ENCODE data around the gene SH3RF2. TPM values are rescaled to one million over a fixed set of nuclear protein-coding genes. Genes with fewer than 3 reads are reported as not detected.

The SH3RF2 gene
- total RNA-seq, 4 donors from 2014 or later = 0.26 to 4.1 (median 1.8) TPM

- DNase-seq = no peak
- TF ChIP-seq, protein P1, sequence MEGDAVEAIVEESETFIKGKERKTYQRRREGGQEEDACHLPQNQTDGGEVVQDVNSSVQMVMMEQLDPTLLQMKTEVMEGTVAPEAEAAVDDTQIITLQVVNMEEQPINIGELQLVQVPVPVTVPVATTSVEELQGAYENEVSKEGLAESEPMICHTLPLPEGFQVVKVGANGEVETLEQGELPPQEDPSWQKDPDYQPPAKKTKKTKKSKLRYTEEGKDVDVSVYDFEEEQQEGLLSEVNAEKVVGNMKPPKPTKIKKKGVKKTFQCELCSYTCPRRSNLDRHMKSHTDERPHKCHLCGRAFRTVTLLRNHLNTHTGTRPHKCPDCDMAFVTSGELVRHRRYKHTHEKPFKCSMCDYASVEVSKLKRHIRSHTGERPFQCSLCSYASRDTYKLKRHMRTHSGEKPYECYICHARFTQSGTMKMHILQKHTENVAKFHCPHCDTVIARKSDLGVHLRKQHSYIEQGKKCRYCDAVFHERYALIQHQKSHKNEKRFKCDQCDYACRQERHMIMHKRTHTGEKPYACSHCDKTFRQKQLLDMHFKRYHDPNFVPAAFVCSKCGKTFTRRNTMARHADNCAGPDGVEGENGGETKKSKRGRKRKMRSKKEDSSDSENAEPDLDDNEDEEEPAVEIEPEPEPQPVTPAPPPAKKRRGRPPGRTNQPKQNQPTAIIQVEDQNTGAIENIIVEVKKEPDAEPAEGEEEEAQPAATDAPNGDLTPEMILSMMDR (IDR thresholded peaks at IDR 0.05) = no peak
- no peak for TF ChIP-seq POLR2A (IDR thresholded peaks at IDR 0.05)
- H3K27me3 ChIP-seq = no peaks in the 10 kb centered on the region
Observed at GRCh38 chr5:145968970-145969713, 32.8 kb downstream of the SH3RF2 start.

GRCh38 chr5:145969714-145970092, 33.3 kb downstream of the SH3RF2 start:
- Histone ChIP-seq H3K4me3 (no peak overlapping the region), H3K27me3 (no peaks in the 10 kb centered on the region), H3K4me1 (no peaks in the 10 kb centered on the region), H3K9me3 (no peaks in the 10 kb centered on the region), H3K36me3 (no peaks in the 10 kb centered on the region), H3K27ac (no peak overlapping the region)
- no peak for TF ChIP-seq POLR2A (IDR thresholded peaks at IDR 0.05)
- TF ChIP-seq, protein P1 (IDR thresholded peaks at IDR 0.05) = no peak
- intact Hi-C loops (cut with DNase I; ENCODE audit: low total_unique reads) = no loop called here
- DNase-seq = no peak

More at GRCh38 chr5:145968970-145969713, 32.8 kb downstream of the SH3RF2 start:
- H3K9me3 ChIP-seq = no peaks in the 10 kb centered on the region
- no peak overlapping the region for H3K27ac ChIP-seq
- intact Hi-C loops (cut with DNase I; ENCODE audit: low total_unique reads) = no loop called here
- H3K4me3 ChIP-seq = no peak overlapping the region
- H3K36me3 ChIP-seq = no peaks in the 10 kb centered on the region
- H3K4me1 ChIP-seq = no peaks in the 10 kb centered on the region

GRCh38 chr5:145971108-145971507, 34.7 kb downstream of the SH3RF2 start:
- intact Hi-C loops (cut with DNase I; ENCODE audit: low total_unique reads) = no loop called here
- no peaks in the 10 kb centered on the region for H3K9me3 ChIP-seq
- no peak for DNase-seq
- H3K4me3 ChIP-seq = no peak overlapping the region
- no peaks in the 10 kb centered on the region for H3K27me3 ChIP-seq
- no peaks in the 10 kb centered on the region for H3K36me3 ChIP-seq
- TF ChIP-seq, protein P1 (IDR thresholded peaks at IDR 0.05) = no peak
- TF ChIP-seq POLR2A (IDR thresholded peaks at IDR 0.05) = no peak
- no peaks in the 10 kb centered on the region for H3K4me1 ChIP-seq
- H3K27ac ChIP-seq = no peak overlapping the region

- Histone ChIP-seq H3K9me3 (no peaks in the 10 kb centered on the region), H3K27me3 (no peaks in the 10 kb centered on the region), H3K36me3 (no peaks in the 10 kb centered on the region), H3K4me1 (no peaks in the 10 kb centered on the region), H3K27ac (no peak overlapping the region), H3K4me3 (no peak overlapping the region)
- TF ChIP-seq, protein P1 (IDR thresholded peaks at IDR 0.05) = no peak
- no peak for TF ChIP-seq POLR2A (IDR thresholded peaks at IDR 0.05)
- intact Hi-C loops (cut with DNase I; ENCODE audit: low total_unique reads) = no loop called here
- DNase-seq = no peak
Observed at GRCh38 chr5:145971701-145972100, 35.3 kb downstream of the SH3RF2 start.

DNA sequence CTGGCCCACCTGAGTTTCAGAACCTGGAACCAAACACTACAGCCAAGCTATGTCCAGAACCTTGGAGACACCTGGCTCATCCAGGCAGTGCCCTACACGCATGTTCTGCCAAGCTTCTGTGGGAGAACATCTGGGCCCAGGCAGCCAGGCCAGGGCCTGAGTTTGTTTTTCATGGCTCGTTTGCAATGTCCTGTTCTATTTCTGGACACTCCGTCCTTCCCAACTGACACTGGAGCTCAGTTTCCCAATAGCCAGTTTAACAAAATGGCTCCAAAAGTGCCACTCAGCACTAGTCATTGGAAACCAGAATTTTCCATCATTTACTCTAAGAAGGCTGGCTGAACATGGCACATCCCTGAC, 38.6 kb downstream of the SH3RF2 start:
- Histone ChIP-seq H3K9me3 (no peaks in the 10 kb centered on the region), H3K27me3 (no peaks in the 10 kb centered on the region), H3K27ac (no peak overlapping the region), H3K4me1 (no peaks in the 10 kb centered on the region), H3K4me3 (no peak overlapping the region), H3K36me3 (no peaks in the 10 kb centered on the region)
- no peak for DNase-seq
- TF ChIP-seq, protein P1 (IDR thresholded peaks at IDR 0.05) = no peak
- TF ChIP-seq POLR2A (IDR thresholded peaks at IDR 0.05) = no peak
- intact Hi-C loops (cut with DNase I; ENCODE audit: low total_unique reads) = no loop called here

Measured in uterus (tissue), 4 donors.